HEK293T (cell line): ENCODE results near the gene TAS1R1.

Experiments used
- ARNT ChIP-seq: fragments of 450-650 bp; IDR thresholded peaks from 2 replicates; pipeline ENCODE4 v1.6.1; 2017; ENCODE audit warnings: mild to moderate bottlenecking
- BHLHE40 ChIP-seq: fragments of 450-650 bp; IDR thresholded peaks from 2 replicates; pipeline ENCODE4 v1.6.1; 2016; ENCODE audit warnings: mild to moderate bottlenecking, moderate library complexity, borderline replicate concordance
- ELF4 ChIP-seq: fragments of 450-650 bp; IDR thresholded peaks from 2 replicates; pipeline ENCODE4 v1.6.1; 2017; ENCODE audit warnings: antibody characterized with exemption
- FOXA1 ChIP-seq: fragments of 450-650 bp; IDR thresholded peaks from 2 replicates; pipeline ENCODE4 v1.6.1; 2016; ENCODE audit warnings: mild to moderate bottlenecking
- FOXM1 ChIP-seq: fragments of 450-650 bp; IDR thresholded peaks from 2 replicates; pipeline ENCODE4 v1.6.1; 2017; ENCODE audit warnings: mild to moderate bottlenecking, borderline replicate concordance
- L3MBTL2 ChIP-seq: fragments of 450-650 bp; conservative IDR thresholded peaks from 2 replicates; pipeline ENCODE4 v1.6.1; 2016; ENCODE audit warnings: mild to moderate bottlenecking
- NFRKB ChIP-seq: fragments of 450-650 bp; IDR thresholded peaks from 2 replicates; pipeline ENCODE4 v1.6.1; 2016; ENCODE audit warnings: mild to moderate bottlenecking, moderate library complexity
- PKNOX1 ChIP-seq: fragments of 450-650 bp; IDR thresholded peaks from 2 replicates; pipeline ENCODE4 v1.6.1; 2016
- SUZ12 ChIP-seq: fragments of 450-650 bp; IDR thresholded peaks from 2 replicates; pipeline ENCODE4 v1.6.1; 2016; ENCODE audit warnings: mild to moderate bottlenecking
- ZNF384 ChIP-seq: fragments of 450-650 bp; IDR thresholded peaks from 2 replicates; pipeline ENCODE4 v1.6.1; 2016

- TF ChIP-seq NFRKB (no peak), PKNOX1 (no peak), ELF4 (no peak), FOXA1 (no peak), ARNT (no peak), SUZ12 (no peak), L3MBTL2 (no peak), FOXM1 (no peak), ZNF384 (no peak), BHLHE40 (no peak)
Measured at GRCh38 chr1:6628971-6629479, 73.9 kb downstream of the TAS1R1 start.
